SK-N-SH (cell line): ENCODE measurements around the gene MMP24OS. TPM values are rescaled to one million over a fixed set of nuclear protein-coding genes. Genes with fewer than 3 reads are reported as not detected.

Source experiments
- CTCF ChIA-PET: fragments of 300-600, 350-600 bp; formaldehyde crosslinking; extraction: SDS; loops from one replicate; lab custom pipeline; 2021; lab: Yijun Ruan, JAX
- POLR2A ChIA-PET: fragments of 350-600 bp; sonication (Branson Sonifier 250); formaldehyde crosslinking; extraction: SDS; loops from one replicate; lab custom pipeline; 2020; ENCODE audit warnings: antibody characterized with exemption, inconsistent platforms; lab: Yijun Ruan, JAX
- DNase-seq: peaks from one replicate; pipeline ENCODE4 v3.0.0; 2012
- H2AFZ ChIP-seq: fragments of 200-600 bp; sonication (generic); 2 replicates; pipeline ENCODE4 v1.8.1; 2016; ENCODE audit warnings: antibody characterized with exemption, mild to moderate bottlenecking, low read depth
- H3F3A ChIP-seq: fragments of 200-600 bp; sonication (generic); replicated peaks from 2 replicates; pipeline ENCODE3; 2016; ENCODE audit warnings: antibody characterized with exemption, mild to moderate bottlenecking; ENCODE audit not compliant: insufficient read depth
- H3K27ac ChIP-seq, 2 experiments: fragments of 200-500 bp in 1 of 2; fragments of 200-600 bp in 1 of 2; sonication (Bioruptor generic) in 1 of 2; sonication (generic), shearing (Covaris generic) in 1 of 2; 2 replicates each; pipeline versions ENCODE4 v1.5.1 to v1.6.1; 2014 to 2016; ENCODE audit warnings: low read depth in 2 of 2, inconsistent platforms in 1 of 2, low read length in 1 of 2, mild to moderate bottlenecking in 1 of 2, mixed read lengths in 1 of 2
- H3K27me3 ChIP-seq: fragments of 200-600 bp; sonication (generic), shearing (Covaris generic); 2 replicates; pipeline ENCODE4 v1.6.1; 2016; ENCODE audit warnings: mixed run types; ENCODE audit not compliant: insufficient read depth
- H3K36me3 ChIP-seq, 2 experiments: fragments of 200-500 bp in 1 of 2; fragments of 200-600 bp in 1 of 2; sonication (Bioruptor generic) in 1 of 2; sonication (generic) in 1 of 2; replicated peaks in 1 of 2; 2 replicates each; pipeline versions ENCODE3 to v1.5.1; 2014 to 2016; ENCODE audit warnings: low read length in 1 of 2, mild to moderate bottlenecking in 1 of 2; ENCODE audit not compliant: insufficient read depth in 2 of 2, control insufficient read depth in 1 of 2
- H3K4me1 ChIP-seq, 2 experiments: fragments of 200-500 bp in 1 of 2; fragments of 200-600 bp in 1 of 2; sonication (Bioruptor generic) in 1 of 2; sonication (generic), shearing (Covaris generic) in 1 of 2; 2 replicates each; pipeline versions ENCODE4 v1.5.1 to v1.6.1; 2014 to 2016; ENCODE audit warnings: low read depth in 1 of 2, low read length in 1 of 2, mixed run types in 1 of 2; ENCODE audit not compliant: insufficient read depth in 2 of 2, control insufficient read depth in 1 of 2
- H3K4me2 ChIP-seq: fragments of 200-600 bp; sonication (generic), shearing (Covaris generic); 2 replicates; pipeline ENCODE4 v1.6.1; 2017; ENCODE audit warnings: mixed run types
- H3K4me3 ChIP-seq, 2 experiments: fragments of 200-500 bp in 1 of 2; fragments of 200-600 bp in 1 of 2; sonication (Bioruptor generic) in 1 of 2; sonication (generic), shearing (Covaris generic) in 1 of 2; 2 replicates each; pipeline versions ENCODE4 v1.5.1 to v1.8.1; 2014 to 2016; ENCODE audit warnings: low read depth in 2 of 2, inconsistent platforms in 1 of 2, low read length in 1 of 2, mild to moderate bottlenecking in 1 of 2, mixed read lengths in 1 of 2, moderate library complexity in 1 of 2
- H3K79me2 ChIP-seq: fragments of 200-600 bp; sonication (generic); 2 replicates; pipeline ENCODE4 v1.8.1; 2017; ENCODE audit warnings: mild to moderate bottlenecking; ENCODE audit not compliant: insufficient read depth
- H3K9ac ChIP-seq: fragments of 200-600 bp; sonication (generic); 2 replicates; pipeline ENCODE4 v1.6.1; 2017; ENCODE audit warnings: mixed run types
- H3K9me2 ChIP-seq: fragments of 200-600 bp; sonication (generic); 2 replicates; pipeline ENCODE4 v1.6.1; 2017; ENCODE audit warnings: mixed run types
- H3K9me3 ChIP-seq: fragments of 200-600 bp; sonication (generic); 2 replicates; pipeline ENCODE4 v1.6.1; 2017; ENCODE audit warnings: mixed run types, mild to moderate bottlenecking, moderate library complexity
- H4K20me1 ChIP-seq: fragments of 200-600 bp; sonication (generic); 2 replicates; pipeline ENCODE4 v1.6.1; 2017; ENCODE audit warnings: mild to moderate bottlenecking, mixed run types; ENCODE audit not compliant: insufficient read depth
- EP300 ChIP-seq, 2 experiments: IDR thresholded peaks; 2 replicates each; pipeline versions ENCODE4 v1.4.0 to v1.6.1; 2012; ENCODE audit warnings: borderline replicate concordance in 1 of 2, low read depth in 1 of 2, low read length in 1 of 2
- FOSL2 ChIP-seq: IDR thresholded peaks from 2 replicates; pipeline ENCODE4 v1.4.0; 2012; ENCODE audit warnings: low read depth, mild to moderate bottlenecking, moderate library complexity, borderline replicate concordance
- FOXM1 ChIP-seq: IDR thresholded peaks from 2 replicates; pipeline ENCODE4 v1.4.0; 2012; ENCODE audit warnings: low read depth, mild to moderate bottlenecking
- GABPA ChIP-seq: IDR thresholded peaks from 2 replicates; pipeline ENCODE4 v1.4.0; 2012; ENCODE audit warnings: low read depth, mild to moderate bottlenecking
- JUND ChIP-seq: IDR thresholded peaks from 2 replicates; pipeline ENCODE4 v1.4.0; 2012
- MXI1 ChIP-seq: IDR thresholded peaks from 2 replicates; pipeline ENCODE4 v1.6.1; 2012; ENCODE audit warnings: mild to moderate bottlenecking, low read depth, low read length, improper control_type of control experiment
- NFIC ChIP-seq: IDR thresholded peaks from 2 replicates; pipeline ENCODE4 v1.4.0; 2012; ENCODE audit warnings: borderline replicate concordance
- POLR2AphosphoS5 ChIP-seq: IDR thresholded peaks from 2 replicates; pipeline ENCODE4 v1.6.1; 2012; ENCODE audit warnings: low read depth, low read length
- RAD21 ChIP-seq: IDR thresholded peaks from 2 replicates; pipeline ENCODE4 v1.6.1; 2012; ENCODE audit warnings: mild to moderate bottlenecking, low read length
- RCOR1 ChIP-seq: fragments of 150-350 bp; IDR thresholded peaks from 2 replicates; pipeline ENCODE4 v1.6.1; 2017; ENCODE audit warnings: antibody characterized with exemption, low read length
- RXRA ChIP-seq: IDR thresholded peaks from 2 replicates; pipeline ENCODE4 v1.4.0; 2012; ENCODE audit warnings: low read depth, mild to moderate bottlenecking, borderline replicate concordance
- SIN3A ChIP-seq: IDR thresholded peaks from 2 replicates; pipeline ENCODE4 v1.6.1; 2012; ENCODE audit warnings: low read depth, mild to moderate bottlenecking, low read length, moderate library complexity, borderline replicate concordance
- SMC3 ChIP-seq: IDR thresholded peaks from 2 replicates; pipeline ENCODE4 v1.6.1; 2012; ENCODE audit warnings: low read depth, low read length, improper control_type of control experiment
- TAF1 ChIP-seq: IDR thresholded peaks from 2 replicates; pipeline ENCODE4 v1.6.1; 2012; ENCODE audit warnings: low read depth, mild to moderate bottlenecking, low read length, moderate library complexity, borderline replicate concordance
- TCF12 ChIP-seq: IDR thresholded peaks from 2 replicates; pipeline ENCODE4 v1.4.0; 2012
- TEAD4 ChIP-seq: IDR thresholded peaks from 2 replicates; pipeline ENCODE4 v1.4.0; 2012; ENCODE audit warnings: mild to moderate bottlenecking, borderline replicate concordance; ENCODE audit not compliant: insufficient read depth
- YY1 ChIP-seq: IDR thresholded peaks from 2 replicates; pipeline ENCODE4 v1.4.0; 2012; ENCODE audit warnings: low read depth, mild to moderate bottlenecking
- polyA plus RNA-seq, 3 experiments: library from polyadenylated mRNA; depleted of rRNA; stranded (reverse); fragments of >200 nt; gene quantifications; 2 replicates each; pipeline ENCODE4 v1.2.3, GENCODE V29; 2012
- TF ChIP-seq, protein P1 (sequence below): IDR thresholded peaks from 2 replicates; pipeline ENCODE4 v1.6.1; 2012; ENCODE audit warnings: mild to moderate bottlenecking, low read depth, low read length, moderate library complexity
- TF ChIP-seq, protein P2 (sequence below): IDR thresholded peaks from 2 replicates; pipeline ENCODE4 v1.4.0; 2012; ENCODE audit warnings: low read depth, borderline replicate concordance
- TF ChIP-seq, protein P3 (sequence below): IDR thresholded peaks from 2 replicates; pipeline ENCODE4; 2012
- TF ChIP-seq, protein P4 (sequence below): IDR thresholded peaks from 2 replicates; pipeline ENCODE4 v1.4.0; 2012; ENCODE audit warnings: low read depth

The MMP24OS gene
- polyA plus RNA-seq, 1 of the 3 experiments (the other 2 are of a cell fraction), result 53.1 TPM

DNA sequence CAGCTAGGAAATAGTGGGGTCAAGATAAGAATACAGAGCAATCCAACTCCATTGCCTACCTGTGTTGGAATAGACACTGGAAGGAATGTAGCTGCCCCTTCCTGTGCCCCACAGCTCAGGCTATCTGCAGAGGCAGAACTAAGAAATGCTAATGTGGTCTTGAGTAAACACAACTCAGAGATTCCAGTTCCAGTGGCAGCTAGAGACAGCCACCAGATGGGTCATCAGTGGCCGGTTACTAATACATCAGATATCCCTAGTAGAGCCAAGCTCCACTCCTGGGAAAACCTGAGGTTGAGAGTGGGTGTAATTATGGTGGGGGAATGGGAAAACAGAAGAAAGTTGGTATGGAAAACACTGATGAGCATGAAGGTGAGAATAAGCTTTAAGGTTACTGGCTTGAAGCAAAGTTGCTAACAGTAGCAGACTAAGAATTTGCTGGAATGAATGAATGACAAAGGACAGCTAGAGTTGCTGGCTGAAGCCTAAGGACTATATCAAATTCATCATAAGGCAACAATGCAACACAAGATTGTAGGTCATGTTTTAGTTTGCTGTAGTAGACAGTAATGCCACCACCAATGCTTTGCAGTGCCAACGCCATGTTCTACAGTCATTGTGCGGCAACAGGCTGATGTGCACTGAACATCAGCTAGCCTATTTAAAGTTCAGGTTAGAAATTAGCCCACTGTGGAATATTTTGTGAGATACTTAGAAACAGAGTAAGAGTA lies 42.6 kb upstream of the MMP24OS start (continued):
- TF ChIP-seq, protein P1, sequence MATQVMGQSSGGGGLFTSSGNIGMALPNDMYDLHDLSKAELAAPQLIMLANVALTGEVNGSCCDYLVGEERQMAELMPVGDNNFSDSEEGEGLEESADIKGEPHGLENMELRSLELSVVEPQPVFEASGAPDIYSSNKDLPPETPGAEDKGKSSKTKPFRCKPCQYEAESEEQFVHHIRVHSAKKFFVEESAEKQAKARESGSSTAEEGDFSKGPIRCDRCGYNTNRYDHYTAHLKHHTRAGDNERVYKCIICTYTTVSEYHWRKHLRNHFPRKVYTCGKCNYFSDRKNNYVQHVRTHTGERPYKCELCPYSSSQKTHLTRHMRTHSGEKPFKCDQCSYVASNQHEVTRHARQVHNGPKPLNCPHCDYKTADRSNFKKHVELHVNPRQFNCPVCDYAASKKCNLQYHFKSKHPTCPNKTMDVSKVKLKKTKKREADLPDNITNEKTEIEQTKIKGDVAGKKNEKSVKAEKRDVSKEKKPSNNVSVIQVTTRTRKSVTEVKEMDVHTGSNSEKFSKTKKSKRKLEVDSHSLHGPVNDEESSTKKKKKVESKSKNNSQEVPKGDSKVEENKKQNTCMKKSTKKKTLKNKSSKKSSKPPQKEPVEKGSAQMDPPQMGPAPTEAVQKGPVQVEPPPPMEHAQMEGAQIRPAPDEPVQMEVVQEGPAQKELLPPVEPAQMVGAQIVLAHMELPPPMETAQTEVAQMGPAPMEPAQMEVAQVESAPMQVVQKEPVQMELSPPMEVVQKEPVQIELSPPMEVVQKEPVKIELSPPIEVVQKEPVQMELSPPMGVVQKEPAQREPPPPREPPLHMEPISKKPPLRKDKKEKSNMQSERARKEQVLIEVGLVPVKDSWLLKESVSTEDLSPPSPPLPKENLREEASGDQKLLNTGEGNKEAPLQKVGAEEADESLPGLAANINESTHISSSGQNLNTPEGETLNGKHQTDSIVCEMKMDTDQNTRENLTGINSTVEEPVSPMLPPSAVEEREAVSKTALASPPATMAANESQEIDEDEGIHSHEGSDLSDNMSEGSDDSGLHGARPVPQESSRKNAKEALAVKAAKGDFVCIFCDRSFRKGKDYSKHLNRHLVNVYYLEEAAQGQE, result no peak
- TF ChIP-seq FOSL2 (peak; percentile 38; the same call in 1 of the 2 replicates), MXI1 (no peak), RAD21 (no peak), SMC3 (no peak), NFIC (0 out of 2 replicates have a peak, but pooled peaks have one; percentile 7), FOXM1 (no peak)
- TF ChIP-seq, protein P2, sequence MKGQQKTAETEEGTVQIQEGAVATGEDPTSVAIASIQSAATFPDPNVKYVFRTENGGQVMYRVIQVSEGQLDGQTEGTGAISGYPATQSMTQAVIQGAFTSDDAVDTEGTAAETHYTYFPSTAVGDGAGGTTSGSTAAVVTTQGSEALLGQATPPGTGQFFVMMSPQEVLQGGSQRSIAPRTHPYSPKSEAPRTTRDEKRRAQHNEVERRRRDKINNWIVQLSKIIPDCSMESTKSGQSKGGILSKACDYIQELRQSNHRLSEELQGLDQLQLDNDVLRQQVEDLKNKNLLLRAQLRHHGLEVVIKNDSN, result no peak
- TF ChIP-seq, protein P3, sequence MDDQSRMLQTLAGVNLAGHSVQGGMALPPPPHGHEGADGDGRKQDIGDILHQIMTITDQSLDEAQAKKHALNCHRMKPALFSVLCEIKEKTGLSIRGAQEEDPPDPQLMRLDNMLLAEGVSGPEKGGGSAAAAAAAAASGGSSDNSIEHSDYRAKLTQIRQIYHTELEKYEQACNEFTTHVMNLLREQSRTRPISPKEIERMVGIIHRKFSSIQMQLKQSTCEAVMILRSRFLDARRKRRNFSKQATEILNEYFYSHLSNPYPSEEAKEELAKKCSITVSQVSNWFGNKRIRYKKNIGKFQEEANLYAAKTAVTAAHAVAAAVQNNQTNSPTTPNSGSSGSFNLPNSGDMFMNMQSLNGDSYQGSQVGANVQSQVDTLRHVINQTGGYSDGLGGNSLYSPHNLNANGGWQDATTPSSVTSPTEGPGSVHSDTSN, result peak; percentile 33; the same call in 1 of the 2 replicates

DNA sequence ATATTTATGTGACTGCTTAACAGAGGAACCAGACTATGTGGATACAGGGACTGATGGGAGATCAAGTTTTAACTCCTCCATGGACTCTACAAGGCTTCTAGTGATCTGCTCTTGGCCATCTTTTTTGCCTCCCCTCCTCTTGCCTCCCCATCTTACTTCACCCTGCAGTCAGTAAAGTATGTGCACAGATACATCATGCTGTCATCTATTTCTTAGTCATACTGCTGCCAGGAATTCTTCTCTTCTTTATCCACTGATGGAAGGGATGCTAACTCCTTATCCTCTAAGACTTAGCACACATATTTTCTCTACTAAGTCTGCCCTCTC lies 41.9 kb upstream of the MMP24OS start:
- H3F3A ChIP-seq, result peaks cover 31% of the 10 kb centered on the region
- H3K4me1 ChIP-seq, result peaks cover 10 to 33% of the 10 kb centered on the region in 2 experiments
- TF ChIP-seq, protein P4, sequence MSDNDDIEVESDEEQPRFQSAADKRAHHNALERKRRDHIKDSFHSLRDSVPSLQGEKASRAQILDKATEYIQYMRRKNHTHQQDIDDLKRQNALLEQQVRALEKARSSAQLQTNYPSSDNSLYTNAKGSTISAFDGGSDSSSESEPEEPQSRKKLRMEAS, result peak; percentile 55; the same call in 1 of the 2 replicates
- TF ChIP-seq TAF1 (0 out of 2 replicates have a peak, but pooled peaks have one; percentile 22), FOSL2 (peak; percentile 86), TCF12 (peak; percentile 72), RXRA (no peak; the same call in 1 of the 2 replicates), EP300 (IDR thresholded peaks at IDR 0.05; ENCODE audit: borderline replicate concordance in 1 of 2, low read depth in 1 of 2, low read length in 1 of 2) (peak in 1 of 2 experiments; percentile 78; a peak in 1 of 4 replicates), GABPA (no peak), YY1 (peak; percentile 52; the same call in 1 of the 2 replicates), SIN3A (0 out of 2 replicates have a peak, but pooled peaks have one; percentile 52), POLR2AphosphoS5 (no peak), JUND (peak; percentile 81), TEAD4 (peak; percentile 67; the same call in 1 of the 2 replicates), RCOR1 (no peak), NFIC (peak; percentile 53; the same call in 1 of the 2 replicates)
- TF ChIP-seq, protein P3, result peak; percentile 95
- H3K27ac ChIP-seq, result peak overlapping the region; percentile 80 to 92
- H3K36me3 ChIP-seq, result peaks cover 0 to under 1% of the 10 kb centered on the region in 2 experiments
- H3K4me2 ChIP-seq, result peak overlapping the region; percentile 73
- H3K27me3 ChIP-seq, result no peaks in the 10 kb centered on the region
- H4K20me1 ChIP-seq, result no peaks in the 10 kb centered on the region
- H3K9me3 ChIP-seq, result no peaks in the 10 kb centered on the region
- H3K79me2 ChIP-seq, result no peaks in the 10 kb centered on the region
- no peak for DNase-seq
- CTCF ChIA-PET, result interaction anchor here (0.9 to 3.2 kb wide), 4 partner anchors 14 to 127 kb away, joined by 4 to 32 read pairs (median 10); no protein-coding TSS in a partner anchor
- POLR2A ChIA-PET, result no interaction called here
- peak overlapping the region; percentile 65; the same call in 1 of the 2 replicates for H3K9ac ChIP-seq
- no peaks in the 10 kb centered on the region for H3K9me2 ChIP-seq
- no peak overlapping the region for H2AFZ ChIP-seq
- H3K4me3 ChIP-seq, result no peak overlapping the region
